ENCODE measurements around the gene ZBTB37. TPM values are rescaled to one million over a fixed set of nuclear protein-coding genes. Genes with fewer than 3 reads are reported as not detected.

ZBTB37 gene
- total and polyA plus RNA-seq, 9 of the 15 experiments (the other 6 are each of a cell fraction or from before 2014, with no cell fraction given): 1.3 to 13.9 (median 5.4) TPM

GRCh38 chr1:173867753-173868265 is 371 bp upstream of the ZBTB37 start, which contains the start of gene GAS5 (continued):
- TF ChIP-seq ARNT (IDR thresholded peaks at IDR 0.05): peak in 1 of 2 experiments; percentile 69; a peak in 2 of 4 replicates
- peak; percentile 55; the same call in 1 of the 2 replicates for TF ChIP-seq HCFC1 (IDR thresholded peaks at IDR 0.05; ENCODE audit: low read depth, low read length)
- peak; percentile 97 for TF ChIP-seq USF1 (CRISPR knock-in tag; IDR thresholded peaks at IDR 0.05)
- TF ChIP-seq XRCC3 (IDR thresholded peaks at IDR 0.05): no peak
- TF ChIP-seq PYGO2 (tag; IDR thresholded peaks at IDR 0.05): no peak
- TF ChIP-seq RAD51 (IDR thresholded peaks at IDR 0.05; ENCODE audit: borderline replicate concordance, low read depth): peak; percentile 97
- TF ChIP-seq CEBPG (CRISPR knock-in tag; IDR thresholded peaks at IDR 0.05): no peak
- peak in 1 of 2 experiments; percentile 47; a peak in 1 of 4 replicates for TF ChIP-seq CEBPG (tag; conservative IDR thresholded peaks at IDR 0.05 in 1 of 2, IDR thresholded peaks at IDR 0.05 in 1 of 2)
- TF ChIP-seq ZBTB40 (IDR thresholded peaks at IDR 0.05): no peak
- no peak for TF ChIP-seq ZBTB40 (CRISPR knock-in tag; IDR thresholded peaks at IDR 0.05)
- peak; percentile 93 for TF ChIP-seq CXXC5 (CRISPR knock-in tag; IDR thresholded peaks at IDR 0.05)
- TF ChIP-seq RNF2 (IDR thresholded peaks at IDR 0.05): no peak
- peak; percentile 95 for TF ChIP-seq RREB1 (CRISPR knock-in tag; IDR thresholded peaks at IDR 0.05)

Measured in K562 (cell line).